Activated CD4-positive, alpha-beta T cell treated with anti-CD3 and anti-CD28 coated beads for 4 hours (primary cell): ENCODE data around the gene MYO5A.
"Not testable (repeated sequence)": the region's sequence is repeated elsewhere in the genome, so short reads cannot be mapped to it uniquely, and the experiment has no call there.

Source experiments
- DNase-seq, 2 donors: peaks; one replicate each; pipeline ENCODE4 v3.0.0-alpha.2; 2020

Gene MYO5A

GRCh38 chr15:52459701-52460100 is 69.0 kb downstream of the MYO5A start:
- not testable (repeated sequence) for DNase-seq

DNA sequence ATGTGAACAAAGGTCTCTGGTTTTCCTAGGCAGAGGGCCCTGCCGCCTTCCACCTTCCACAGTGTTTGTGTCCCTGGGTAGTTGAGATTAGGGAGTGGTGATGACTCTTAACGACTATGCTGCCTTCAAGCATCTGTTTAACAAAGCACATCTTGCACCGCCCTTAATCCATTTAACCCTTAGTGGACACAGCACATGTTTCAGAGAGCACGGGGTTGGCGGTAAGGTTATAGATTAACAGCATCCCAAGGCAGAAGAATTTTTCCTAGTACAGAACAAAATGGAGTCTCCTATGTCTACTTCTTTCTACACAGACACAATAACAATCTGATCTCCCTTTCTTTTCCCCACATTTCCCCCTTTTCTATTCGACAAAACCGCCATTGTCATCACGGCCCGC is 69.4 kb downstream of the MYO5A start:
- not testable (repeated sequence) for DNase-seq

GRCh38 chr15:52448011-52448890 is 80.4 kb downstream of the MYO5A start:
- DNase-seq, result no peak

DNA sequence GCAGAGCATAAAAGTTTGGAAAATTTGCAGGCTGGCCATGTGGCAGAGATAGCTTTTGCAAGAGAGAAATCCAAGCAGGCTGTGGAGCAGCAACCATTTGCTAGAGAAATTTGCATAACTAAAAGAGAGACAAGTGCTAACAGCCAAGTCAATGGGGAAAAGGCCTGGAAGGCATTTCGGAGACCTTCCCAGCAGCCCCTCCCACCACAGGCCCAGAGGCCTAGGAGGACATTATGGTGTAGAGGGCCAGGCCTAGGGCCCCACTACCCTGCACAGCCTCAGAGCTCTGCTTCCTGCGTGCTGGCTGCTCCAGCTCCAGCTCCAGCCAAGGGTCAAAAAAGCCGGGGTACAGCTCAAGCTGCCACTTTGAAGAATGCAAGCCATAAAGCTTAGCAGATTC is 82.7 kb downstream of the MYO5A start:
- no peak for DNase-seq

- no peak for DNase-seq
Observed at GRCh38 chr15:52445553-52445952, 83.1 kb downstream of the MYO5A start.

DNA sequence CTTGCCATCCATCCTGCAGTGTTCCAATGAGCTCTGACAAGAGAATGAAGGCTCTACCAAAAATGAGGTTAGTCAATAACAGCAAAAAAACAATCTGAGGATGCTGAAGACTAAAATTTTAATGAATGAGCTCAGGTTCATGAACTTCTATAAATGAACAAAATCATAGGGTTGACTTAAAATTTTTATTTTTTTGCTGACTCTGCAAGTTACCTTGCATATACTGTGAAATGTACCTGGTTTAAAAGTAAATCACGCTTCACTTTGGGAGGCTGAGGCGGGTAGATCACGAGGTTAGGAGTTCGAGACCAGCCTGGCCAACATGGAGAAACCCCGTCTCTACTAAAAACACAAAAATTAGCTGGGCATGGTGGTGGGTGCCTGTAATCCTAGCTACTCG is 85.5 kb downstream of the MYO5A start:
- DNase-seq, result not testable (repeated sequence)

- no peak for DNase-seq
Observed at GRCh38 chr15:52441841-52442240, 86.8 kb downstream of the MYO5A start.

- no peak for DNase-seq
Observed at GRCh38 chr15:52440946-52441345, 87.7 kb downstream of the MYO5A start.

- DNase-seq, result peak; percentile 22 to 24
Observed at GRCh38 chr15:52440414-52440813, 88.3 kb downstream of the MYO5A start.

DNA sequence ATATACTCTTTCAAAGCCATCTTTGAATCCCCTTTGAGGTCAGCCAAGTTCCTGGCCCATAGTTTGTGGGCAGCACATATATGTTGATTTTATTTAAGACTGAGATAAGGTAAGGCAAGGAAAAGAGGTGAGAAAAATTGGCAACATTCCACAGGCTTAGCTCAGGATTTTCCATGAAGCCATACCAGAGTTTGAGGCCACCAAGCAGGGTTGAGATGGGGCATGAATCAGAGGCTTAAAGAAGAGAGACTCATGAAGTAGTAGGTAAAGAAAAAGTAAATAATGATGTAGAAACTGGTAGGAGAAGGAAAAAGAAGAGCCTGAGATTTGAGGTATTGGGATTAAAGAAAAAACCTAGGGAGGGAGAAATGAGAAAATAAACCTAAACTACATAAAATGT is 89.2 kb downstream of the MYO5A start:
- DNase-seq, result no peak

DNA sequence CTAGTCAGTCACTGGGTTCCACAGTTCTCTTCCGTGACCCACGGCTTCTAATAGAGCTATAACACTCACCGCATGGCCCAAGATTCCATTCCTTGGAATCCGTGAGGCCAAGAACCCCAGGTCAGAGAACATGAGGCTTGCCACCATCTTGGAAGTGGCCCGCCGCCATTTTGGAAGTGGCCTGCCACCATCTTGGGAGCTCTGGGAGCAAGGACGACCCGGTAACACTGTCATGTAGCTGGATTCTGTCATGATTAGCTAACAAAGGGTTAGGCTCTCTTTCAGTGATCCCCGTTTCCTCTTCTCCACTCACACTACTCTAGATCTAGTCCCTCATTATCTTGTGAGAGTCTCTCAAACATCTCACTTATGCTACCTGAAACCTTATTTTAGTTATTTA is 89.6 kb downstream of the MYO5A start:
- DNase-seq, result not testable (repeated sequence)

DNA sequence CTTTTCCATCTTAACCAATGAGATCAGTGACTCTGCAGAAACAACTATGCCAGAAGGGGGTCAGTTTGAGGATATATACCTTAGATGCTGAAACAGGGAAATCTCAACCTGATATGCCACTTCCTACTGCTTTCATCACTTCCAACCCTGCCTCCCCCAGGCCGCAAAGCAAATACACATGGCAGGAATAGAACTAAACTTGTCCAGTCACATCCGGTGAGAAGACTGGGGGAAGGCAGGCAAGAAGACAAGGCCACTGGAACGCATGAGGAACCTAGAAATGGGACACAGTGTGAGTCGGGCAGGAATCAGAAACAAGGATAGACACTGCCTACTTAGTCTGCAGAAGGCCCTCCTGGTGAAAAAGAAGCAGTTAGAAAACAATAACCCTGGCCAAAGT is 90.6 kb downstream of the MYO5A start:
- no peak for DNase-seq

GRCh38 chr15:52437646-52438045 is 91.0 kb downstream of the MYO5A start:
- no peak for DNase-seq

GRCh38 chr15:52436981-52437380 is 91.7 kb downstream of the MYO5A start:
- DNase-seq, result no peak

DNA sequence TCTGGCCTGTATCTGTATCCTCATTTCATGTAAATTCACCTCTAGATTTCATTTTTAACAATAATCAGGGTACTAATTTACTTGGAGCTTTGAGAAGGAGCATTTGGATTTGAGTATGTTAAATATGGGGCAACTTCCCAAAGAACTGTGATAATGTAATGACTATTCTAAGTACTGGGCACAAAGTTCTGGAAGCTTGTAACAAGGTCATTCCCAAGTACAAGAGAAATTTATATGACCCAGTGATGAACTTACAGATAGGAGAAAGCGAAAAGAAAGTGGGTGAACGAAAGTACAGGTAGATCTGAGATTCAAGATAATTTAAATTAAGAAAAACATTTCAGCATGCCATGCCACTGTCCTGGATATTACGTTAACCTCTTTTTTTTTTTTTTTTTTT is 93.8 kb downstream of the MYO5A start:
- DNase-seq, result no peak

GRCh38 chr15:52428297-52428696 is 100.4 kb downstream of the MYO5A start:
- DNase-seq, result no peak

- no peak for DNase-seq
Observed at GRCh38 chr15:52427804-52428203, 100.9 kb downstream of the MYO5A start.

DNA sequence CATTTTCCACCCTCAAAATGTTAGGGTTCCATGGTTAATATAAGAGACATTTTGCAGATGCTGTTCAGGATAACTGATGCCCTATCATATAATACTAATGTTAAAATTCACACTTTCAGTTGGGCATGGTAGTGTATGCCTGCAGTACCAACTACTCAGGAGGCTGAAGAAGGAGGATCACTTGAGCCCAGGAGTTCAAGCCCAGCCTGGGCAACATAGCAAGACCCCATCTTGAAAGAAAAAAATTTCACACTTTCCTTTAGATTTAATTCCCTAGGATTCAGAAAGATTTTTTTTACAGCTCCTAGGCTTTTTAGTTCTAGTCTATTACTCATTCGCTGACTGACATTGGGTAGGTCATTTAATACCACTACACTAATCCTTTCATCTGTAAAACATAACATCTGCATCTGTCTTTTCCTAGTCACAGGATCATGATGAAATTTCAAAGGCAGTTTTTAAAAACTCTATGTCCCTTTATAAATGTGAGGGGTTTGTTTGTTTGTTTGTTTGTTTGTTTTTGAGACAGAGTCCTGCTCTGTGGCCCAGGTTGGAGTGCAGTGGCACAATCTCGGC is 103.7 kb downstream of the MYO5A start:
- DNase-seq, result no peak

DNA sequence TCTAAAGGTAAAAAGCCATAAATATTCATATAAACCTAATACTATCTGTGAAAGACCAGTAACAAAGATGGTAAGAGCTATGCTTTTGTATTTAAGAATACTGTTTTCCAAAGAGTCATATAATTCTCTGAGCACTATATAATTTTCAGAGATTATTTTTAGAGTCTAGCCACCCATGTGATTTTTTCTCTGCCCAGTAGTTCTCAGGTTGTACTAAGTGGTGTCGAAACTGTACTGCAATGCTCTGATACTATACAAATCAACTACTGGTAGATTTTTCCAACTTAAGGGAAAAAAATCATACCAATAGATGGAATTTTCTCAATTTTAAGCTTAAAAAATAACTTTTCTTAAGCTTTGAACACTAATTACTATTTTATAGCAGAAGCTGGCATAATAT is 104.8 kb downstream of the MYO5A start:
- DNase-seq, result no peak

- no peak for DNase-seq
Observed at GRCh38 chr15:52422001-52422400, 106.7 kb downstream of the MYO5A start.

GRCh38 chr15:52421029-52421428 is 107.7 kb downstream of the MYO5A start:
- no peak for DNase-seq

- DNase-seq, result no peak
Observed at GRCh38 chr15:52419494-52419893, 109.2 kb downstream of the MYO5A start.

DNA sequence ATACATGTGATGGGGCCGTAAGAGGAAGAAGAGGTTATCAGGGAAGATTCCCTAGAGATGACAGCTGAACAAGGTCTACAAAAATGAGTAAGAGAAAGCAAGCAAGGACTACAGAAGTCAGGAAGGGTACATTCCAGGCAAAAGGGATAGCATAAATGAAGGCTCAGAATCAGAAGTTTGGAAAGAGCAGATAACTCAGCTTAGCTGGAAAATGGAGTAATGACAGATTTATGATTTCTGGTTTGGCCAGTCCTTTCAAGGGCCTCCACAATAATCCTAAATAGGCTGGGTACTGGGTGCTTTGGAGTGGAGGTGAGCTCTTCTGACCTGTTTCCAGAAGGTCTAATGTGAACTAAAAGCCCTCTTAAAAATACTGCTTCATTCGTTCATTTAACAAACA is 110.7 kb downstream of the MYO5A start:
- no peak for DNase-seq

DNA sequence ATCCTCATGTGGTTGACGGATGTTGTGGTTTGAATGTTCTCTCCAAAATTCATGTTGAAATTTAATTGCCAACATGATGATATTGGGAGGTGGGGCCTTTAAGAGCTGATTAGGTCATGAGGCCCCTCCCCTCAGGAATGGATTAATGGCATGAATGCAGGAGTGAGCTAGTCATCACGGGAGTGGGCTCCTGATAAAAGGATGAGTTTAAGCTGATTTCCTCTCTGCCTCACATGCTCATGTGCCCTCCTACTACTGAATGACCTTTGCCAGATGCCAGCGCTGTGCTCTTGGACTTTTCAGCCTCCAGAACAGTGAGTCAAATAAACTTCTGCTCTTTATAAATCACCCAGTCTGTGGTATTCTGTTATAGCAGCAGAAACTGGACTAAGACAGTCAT is 111.2 kb downstream of the MYO5A start:
- DNase-seq, result no peak

- DNase-seq, result not testable (repeated sequence)
Observed at GRCh38 chr15:52416566-52416965, 112.1 kb downstream of the MYO5A start.
